ENCODE results near the gene CTTNBP2.

Gene CTTNBP2

GRCh38 chr7:117675497-117676435 lies 197.5 kb downstream of the CTTNBP2 start:
- DNase-seq: no peak
- in situ Hi-C loops (cut with MboI; ENCODE audit: low pct_unique_long_range_greater_than_20kb, low sequenced_read_pairs): no loop called here

GRCh38 chr7:117674617-117675016 lies 198.6 kb downstream of the CTTNBP2 start:
- in situ Hi-C loops (cut with MboI; ENCODE audit: low pct_unique_long_range_greater_than_20kb, low sequenced_read_pairs): no loop called here

GRCh38 chr7:117673839-117674238 lies 199.4 kb downstream of the CTTNBP2 start:
- in situ Hi-C loops (cut with MboI; ENCODE audit: low pct_unique_long_range_greater_than_20kb, low sequenced_read_pairs): no loop called here
- DNase-seq: peak; percentile 8

More at GRCh38 chr7:117674617-117675016, 198.6 kb downstream of the CTTNBP2 start:
- no peak for DNase-seq

GRCh38 chr7:117673367-117673766 lies 199.9 kb downstream of the CTTNBP2 start:
- no peak for DNase-seq

GRCh38 chr7:117672453-117672852 lies 200.8 kb downstream of the CTTNBP2 start:
- in situ Hi-C loops (cut with MboI; ENCODE audit: low pct_unique_long_range_greater_than_20kb, low sequenced_read_pairs): no loop called here
- no peak for DNase-seq

More at GRCh38 chr7:117673367-117673766, 199.9 kb downstream of the CTTNBP2 start:
- in situ Hi-C loops (cut with MboI; ENCODE audit: low pct_unique_long_range_greater_than_20kb, low sequenced_read_pairs): no loop called here

GRCh38 chr7:117669818-117670217 lies 203.4 kb downstream of the CTTNBP2 start:
- no peak for DNase-seq
- in situ Hi-C loops (cut with MboI; ENCODE audit: low pct_unique_long_range_greater_than_20kb, low sequenced_read_pairs): no loop called here

GRCh38 chr7:117667456-117667855 lies 205.8 kb downstream of the CTTNBP2 start:
- in situ Hi-C loops (cut with MboI; ENCODE audit: low pct_unique_long_range_greater_than_20kb, low sequenced_read_pairs): no loop called here

GRCh38 chr7:117666689-117667088 lies 206.6 kb downstream of the CTTNBP2 start:
- no peak for DNase-seq
- in situ Hi-C loops (cut with MboI; ENCODE audit: low pct_unique_long_range_greater_than_20kb, low sequenced_read_pairs): no loop called here

More at GRCh38 chr7:117667456-117667855, 205.8 kb downstream of the CTTNBP2 start:
- DNase-seq: no peak

GRCh38 chr7:117666031-117666430 lies 207.2 kb downstream of the CTTNBP2 start:
- no peak for DNase-seq
- in situ Hi-C loops (cut with MboI; ENCODE audit: low pct_unique_long_range_greater_than_20kb, low sequenced_read_pairs): no loop called here

- in situ Hi-C loops (cut with MboI; ENCODE audit: low pct_unique_long_range_greater_than_20kb, low sequenced_read_pairs): no loop called here
- no peak for DNase-seq
These were observed 207.9 kb downstream of the CTTNBP2 start for GRCh38 chr7:117665368-117665767.

- no peak for DNase-seq
- in situ Hi-C loops (cut with MboI; ENCODE audit: low pct_unique_long_range_greater_than_20kb, low sequenced_read_pairs): no loop called here
These were observed 209.2 kb downstream of the CTTNBP2 start for GRCh38 chr7:117664047-117664446.

- in situ Hi-C loops (cut with MboI; ENCODE audit: low pct_unique_long_range_greater_than_20kb, low sequenced_read_pairs): no loop called here
- DNase-seq: no peak
These were observed 211.9 kb downstream of the CTTNBP2 start for GRCh38 chr7:117661328-117661727.
